GM21528 (cell line): ENCODE measurements around the gene SMIM34.
"Not testable (repeated sequence)": the region's sequence is repeated elsewhere in the genome, so short reads cannot be mapped to it uniquely, and the experiment has no call there.

ENCODE experiments used
- ATAC-seq: cut with Tn5 transposase; IDR thresholded peaks from one replicate; pipeline ENCODE4 v1.9.1; 2021; ENCODE audit warnings: mild to moderate bottlenecking, moderate library complexity; ENCODE audit not compliant: unreplicated experiment, low FRiP score

The SMIM34 gene

DNA sequence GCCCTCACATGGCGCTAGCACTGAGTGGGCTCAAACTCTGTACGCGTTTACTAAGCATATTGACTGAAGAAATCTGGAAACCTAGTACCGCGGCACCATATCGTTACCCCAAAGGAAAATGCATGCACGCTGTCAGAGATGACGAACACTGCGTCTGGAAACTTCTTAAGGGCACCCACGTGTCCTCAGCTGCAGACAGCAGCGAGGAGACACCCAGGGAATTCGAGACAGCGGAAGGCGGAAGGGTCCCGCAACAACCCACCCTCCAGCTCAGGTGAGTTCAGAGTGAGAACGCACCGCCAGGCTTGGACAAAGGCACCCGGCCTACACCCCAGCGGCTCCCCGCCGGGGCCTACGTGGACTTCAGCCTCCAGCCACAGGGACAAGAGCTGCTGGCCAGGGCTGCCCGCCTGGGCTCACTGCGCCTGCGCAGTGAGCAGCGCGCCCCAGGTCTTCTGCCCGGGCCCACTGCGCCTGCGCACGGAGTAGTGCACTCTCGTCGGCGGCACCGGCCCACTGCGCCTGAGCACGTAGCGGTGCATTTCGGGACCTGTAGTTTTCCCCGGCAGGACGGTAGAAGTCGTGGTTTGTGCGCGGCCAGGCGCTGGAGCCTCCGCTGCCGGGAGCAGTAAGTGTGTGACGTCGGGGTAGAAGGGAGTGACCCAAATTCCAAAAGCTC, 48.7 kb downstream of the SMIM34 start, which contains the start of gene SMIM11:
SMIM11 (plus strand) TSS at position 568 of the 679 bp plus-strand sequence. CDS start 3,998 bp downstream, outside the sequence.
- ATAC-seq: peak; percentile 79

DNA sequence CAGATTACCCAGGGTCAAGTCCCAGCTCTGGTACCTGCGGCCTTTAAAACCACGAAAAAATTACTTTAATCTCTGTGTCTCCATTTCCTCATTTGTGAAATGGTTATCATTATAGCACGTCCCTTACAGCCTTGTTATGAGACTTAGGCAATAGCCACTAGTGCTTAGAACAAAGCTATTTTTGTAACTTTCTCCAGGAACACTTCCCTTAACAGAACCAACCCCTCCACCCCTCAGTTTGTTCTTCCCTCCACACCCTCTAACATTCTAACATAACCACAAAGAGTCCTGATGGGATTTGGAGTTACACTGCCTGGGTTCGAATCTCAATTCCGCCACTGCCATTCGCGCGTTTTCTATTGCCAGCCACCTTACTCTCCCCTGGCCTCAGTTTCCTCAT, 49.3 kb downstream of the SMIM34 start:
- not testable (repeated sequence) for ATAC-seq

- no peak for ATAC-seq
Observed at GRCh38 chr21:34372321-34372720, 51.4 kb downstream of the SMIM34 start.

GRCh38 chr21:34369741-34370140, 54.0 kb downstream of the SMIM34 start:
- ATAC-seq: no peak
